Right atrium auricular region (tissue), 2 donors: Measurements from ENCODE around the gene GUCD1. TPM values are rescaled to one million over a fixed set of nuclear protein-coding genes. Genes with fewer than 3 reads are reported as not detected.

Experiments used
- DNase-seq: peaks from one replicate; pipeline ENCODE4 v3.0.0-alpha.2; 2019; ENCODE audit warnings: low spot score
- H3K27ac ChIP-seq, 2 donors: fragments of 200-600 bp; sonication (generic); 1 replicate in 1 of 2; 2 replicates in 1 of 2; pipeline ENCODE4 v1.5.1; 2016 to 2019
- H3K27me3 ChIP-seq, 2 donors: fragments of 200-600 bp; sonication (generic); one replicate each; pipeline versions ENCODE4 v1.5.1 to v1.6.0; 2017 to 2019
- H3K36me3 ChIP-seq: fragments of 200-600 bp; sonication (generic); one replicate; pipeline ENCODE4 v1.5.1; 2016
- H3K4me1 ChIP-seq, 2 donors: fragments of 200-600 bp; sonication (generic); one replicate each; pipeline versions ENCODE4 v1.5.1 to v1.6.0; 2017 to 2019
- H3K4me3 ChIP-seq, 2 donors: fragments of 200-600 bp; sonication (generic); 1 replicate in 1 of 2; 2 replicates in 1 of 2; pipeline ENCODE4 v1.5.1; 2017 to 2019; ENCODE audit warnings: mild to moderate bottlenecking in 1 of 2, moderate library complexity in 1 of 2
- H3K9me3 ChIP-seq, 2 donors: fragments of 200-600 bp; sonication (generic); one replicate each; pipeline ENCODE4 v1.5.1; 2019
- CTCF ChIP-seq, 2 donors: fragments of 200-600 bp; sonication (generic); IDR thresholded peaks; one replicate each; pipeline ENCODE4 v1.5.1; 2019; ENCODE audit warnings: antibody characterized with exemption in 2 of 2
- total RNA-seq, 2 donors: library from RNA; depleted of rRNA; stranded (reverse); fragments of >200 nt; gene quantifications; one replicate each; pipeline ENCODE4 v1.1.0, GENCODE V29; 2016

GUCD1 gene
- total RNA-seq, 2 donors from 2014 or later, result 132 to 147 TPM

GRCh38 chr22:24580276-24580675 is 25.3 kb upstream of the GUCD1 start:
- Histone ChIP-seq H3K4me3 (no peak overlapping the region), H3K9me3 (no peaks in the 10 kb centered on the region), H3K27me3 (no peaks in the 10 kb centered on the region), H3K4me1 (peaks cover 0 to 24% of the 10 kb centered on the region in 2 donors), H3K36me3 (peaks cover 6% of the 10 kb centered on the region), H3K27ac (no peak overlapping the region)
- DNase-seq, result no peak
- no peak for TF ChIP-seq CTCF (IDR thresholded peaks at IDR 0.05)

- Histone ChIP-seq H3K27me3 (no peaks in the 10 kb centered on the region), H3K9me3 (no peaks in the 10 kb centered on the region), H3K27ac (no peak overlapping the region), H3K36me3 (peaks cover 6% of the 10 kb centered on the region), H3K4me1 (peaks cover 0 to 17% of the 10 kb centered on the region in 2 donors), H3K4me3 (no peak overlapping the region)
- TF ChIP-seq CTCF (IDR thresholded peaks at IDR 0.05), result no peak
- no peak for DNase-seq
Observed at GRCh38 chr22:24579258-24579601, 24.3 kb upstream of the GUCD1 start.

- Histone ChIP-seq H3K27ac (no peak overlapping the region), H3K4me3 (no peak overlapping the region), H3K4me1 (peaks cover 0 to 11% of the 10 kb centered on the region in 2 donors), H3K9me3 (no peaks in the 10 kb centered on the region), H3K27me3 (no peaks in the 10 kb centered on the region), H3K36me3 (peaks cover 12% of the 10 kb centered on the region)
- DNase-seq, result no peak
- no peak for TF ChIP-seq CTCF (IDR thresholded peaks at IDR 0.05)
Observed at GRCh38 chr22:24578355-24579257, 23.7 kb upstream of the GUCD1 start.

- no peaks in the 10 kb centered on the region for H3K27me3 ChIP-seq
- DNase-seq, result no peak
- peaks cover 29% of the 10 kb centered on the region for H3K36me3 ChIP-seq
Observed at GRCh38 chr22:24576778-24577177, 21.8 kb upstream of the GUCD1 start.

GRCh38 chr22:24571266-24571665 is 16.3 kb upstream of the GUCD1 start:
- H3K4me3 ChIP-seq, result no peak overlapping the region
- no peak for DNase-seq
- H3K27ac ChIP-seq, result no peak overlapping the region
- H3K36me3 ChIP-seq, result peaks cover 58% of the 10 kb centered on the region
- H3K27me3 ChIP-seq, result no peaks in the 10 kb centered on the region
- no peak for TF ChIP-seq CTCF (IDR thresholded peaks at IDR 0.05)
- H3K4me1 ChIP-seq, result peaks cover 0 to 12% of the 10 kb centered on the region in 2 donors
- no peaks in the 10 kb centered on the region for H3K9me3 ChIP-seq

More at GRCh38 chr22:24576778-24577177, 21.8 kb upstream of the GUCD1 start:
- no peaks in the 10 kb centered on the region for H3K4me1 ChIP-seq
- H3K27ac ChIP-seq, result no peak overlapping the region
- H3K9me3 ChIP-seq, result no peaks in the 10 kb centered on the region
- no peak overlapping the region for H3K4me3 ChIP-seq
- TF ChIP-seq CTCF (IDR thresholded peaks at IDR 0.05), result no peak
